Measurements from ENCODE around the gene MAT2B.
"Not testable (repeated sequence)": the region's sequence is repeated elsewhere in the genome, so short reads cannot be mapped to it uniquely, and the experiment has no call there.

Gene MAT2B

DNA sequence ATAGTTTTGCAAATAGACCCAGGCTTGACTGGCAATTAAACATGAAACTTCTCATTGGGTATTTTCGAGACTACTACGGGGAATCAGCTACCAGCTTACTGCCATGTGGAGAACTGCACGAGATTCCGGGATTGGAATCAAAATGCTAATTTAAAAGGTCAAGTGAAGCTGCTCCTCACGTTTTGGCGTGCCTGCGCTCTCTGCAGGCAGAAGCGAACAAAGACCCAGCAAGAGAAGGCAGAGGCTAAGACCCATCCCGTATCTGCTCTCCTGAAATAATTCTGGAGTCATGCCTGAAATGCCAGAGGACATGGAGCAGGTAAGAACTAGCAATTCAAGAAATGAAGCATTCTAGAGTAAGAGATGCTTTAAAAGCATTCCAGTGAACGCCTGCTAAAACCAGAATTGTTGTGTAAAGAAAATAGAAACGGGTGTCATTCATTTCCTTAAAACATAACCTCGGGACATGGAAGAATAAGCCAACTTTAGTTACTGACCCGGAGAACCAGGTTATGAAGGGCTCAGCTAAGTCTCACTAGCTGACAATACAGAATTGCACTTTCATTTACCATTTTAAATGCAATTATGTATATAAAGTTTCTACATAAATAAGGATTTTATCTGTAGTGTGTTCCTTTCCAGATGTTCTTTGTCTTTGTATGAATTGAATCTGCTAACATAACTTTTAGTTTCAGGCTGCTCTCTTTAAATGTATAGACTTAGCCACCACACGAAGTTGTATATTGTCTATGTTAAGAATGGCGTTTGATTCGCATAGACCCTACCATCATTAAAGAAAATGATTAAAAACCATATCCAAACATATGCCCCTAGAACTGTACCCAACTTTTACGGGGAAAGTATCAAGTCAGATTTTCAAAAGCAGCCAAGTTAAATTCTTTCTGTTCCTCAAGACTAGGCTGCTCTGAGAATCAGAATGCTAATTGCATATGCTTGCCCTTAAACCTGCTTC lies 2.0 kb upstream of the MAT2B start:
- peak; percentile 4 for DNase-seq (ENCODE audit: low read depth)

GRCh38 chr5:163504079-163504931 lies 1.1 kb upstream of the MAT2B start:
- peak; percentile 17 for DNase-seq (ENCODE audit: low read depth)

DNA sequence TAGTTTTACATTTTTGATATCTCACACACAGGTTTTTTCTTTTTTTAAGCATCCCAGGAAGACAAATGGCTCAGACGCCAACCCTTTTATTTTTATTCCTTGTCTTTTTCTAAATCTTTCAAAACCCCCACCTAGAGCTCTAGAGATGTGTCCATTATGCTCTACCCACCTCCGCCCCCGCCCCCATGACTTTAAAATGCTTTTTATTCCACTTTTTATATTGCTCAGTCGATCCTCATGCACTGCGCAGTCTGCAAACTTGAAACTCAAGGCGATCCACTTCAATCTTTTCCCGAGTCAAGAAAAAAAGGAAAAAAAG lies 411 bp upstream of the MAT2B start:
- no peak for DNase-seq (ENCODE audit: low read depth)

DNA sequence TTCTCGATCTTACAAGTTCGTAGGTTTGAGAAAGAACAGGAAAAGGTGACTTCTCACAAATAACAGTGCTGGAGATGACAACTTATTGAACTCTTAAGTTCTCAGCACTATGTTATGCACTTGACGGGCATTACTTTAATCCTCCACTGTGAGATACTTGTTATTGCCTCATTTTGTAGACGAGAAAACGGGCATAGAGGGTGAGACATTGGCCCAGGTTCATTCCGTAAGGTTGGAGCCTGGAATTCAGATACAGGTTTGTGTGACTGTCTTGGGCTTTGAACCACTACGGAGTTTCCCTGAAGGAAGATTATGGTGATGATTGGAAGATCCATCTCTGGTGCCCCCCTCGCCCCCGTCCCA lies 657 bp downstream of the MAT2B start:
- peak; percentile 1 for DNase-seq (ENCODE audit: low read depth)

DNA sequence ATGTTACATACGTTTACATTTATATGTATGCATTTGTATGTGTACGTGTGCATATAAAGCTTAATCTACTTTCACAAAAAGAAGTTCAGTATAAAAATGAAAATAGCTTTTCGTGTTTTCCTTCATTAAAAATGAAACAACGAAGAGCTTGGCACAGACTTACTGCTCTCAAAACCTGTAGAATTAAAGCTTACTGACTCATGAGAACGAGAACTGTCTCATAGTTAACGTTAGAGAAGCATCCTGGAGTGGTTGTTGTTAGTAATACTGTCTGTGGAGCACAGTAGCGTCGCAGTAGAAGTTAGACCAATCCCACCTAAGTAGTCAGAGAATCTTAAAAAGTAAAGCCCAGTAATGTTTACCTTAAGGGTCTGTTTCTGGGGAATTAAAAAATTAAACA lies 1.3 kb downstream of the MAT2B start:
- DNase-seq (ENCODE audit: low read depth): no peak

GRCh38 chr5:163508753-163509152 lies 3.3 kb downstream of the MAT2B start:
- no peak for DNase-seq (ENCODE audit: low read depth)

- DNase-seq (ENCODE audit: low read depth): no peak
These were observed 4.0 kb downstream of the MAT2B start for GRCh38 chr5:163509291-163509951.

- no peak for DNase-seq (ENCODE audit: low read depth)
These were observed 7.1 kb downstream of the MAT2B start for GRCh38 chr5:163512526-163512925.

GRCh38 chr5:163525096-163525495 lies 19.7 kb downstream of the MAT2B start:
- DNase-seq (ENCODE audit: low read depth): no peak

- DNase-seq (ENCODE audit: low read depth): no peak
These were observed 24.3 kb downstream of the MAT2B start for GRCh38 chr5:163529698-163530097.

DNA sequence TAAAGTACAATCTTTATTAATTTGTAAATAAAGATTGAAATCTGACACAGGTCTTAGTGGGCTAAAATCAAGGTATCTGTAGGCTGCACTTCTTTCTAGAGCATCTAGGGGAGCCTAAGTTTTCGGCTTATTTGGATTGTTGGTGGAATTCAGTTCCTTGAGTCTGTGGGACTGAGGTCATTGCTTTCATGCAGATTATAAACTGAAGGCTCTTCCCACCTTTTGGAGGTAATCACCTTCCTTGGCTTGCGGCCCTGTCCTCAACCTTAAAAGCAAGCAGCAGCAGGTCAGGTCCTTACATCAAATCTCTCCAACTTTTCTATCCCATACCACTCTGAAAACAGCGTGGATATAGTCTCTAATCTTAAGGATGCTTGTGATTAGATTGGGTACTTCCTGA lies 25.9 kb downstream of the MAT2B start:
- DNase-seq (ENCODE audit: low read depth): no peak

DNA sequence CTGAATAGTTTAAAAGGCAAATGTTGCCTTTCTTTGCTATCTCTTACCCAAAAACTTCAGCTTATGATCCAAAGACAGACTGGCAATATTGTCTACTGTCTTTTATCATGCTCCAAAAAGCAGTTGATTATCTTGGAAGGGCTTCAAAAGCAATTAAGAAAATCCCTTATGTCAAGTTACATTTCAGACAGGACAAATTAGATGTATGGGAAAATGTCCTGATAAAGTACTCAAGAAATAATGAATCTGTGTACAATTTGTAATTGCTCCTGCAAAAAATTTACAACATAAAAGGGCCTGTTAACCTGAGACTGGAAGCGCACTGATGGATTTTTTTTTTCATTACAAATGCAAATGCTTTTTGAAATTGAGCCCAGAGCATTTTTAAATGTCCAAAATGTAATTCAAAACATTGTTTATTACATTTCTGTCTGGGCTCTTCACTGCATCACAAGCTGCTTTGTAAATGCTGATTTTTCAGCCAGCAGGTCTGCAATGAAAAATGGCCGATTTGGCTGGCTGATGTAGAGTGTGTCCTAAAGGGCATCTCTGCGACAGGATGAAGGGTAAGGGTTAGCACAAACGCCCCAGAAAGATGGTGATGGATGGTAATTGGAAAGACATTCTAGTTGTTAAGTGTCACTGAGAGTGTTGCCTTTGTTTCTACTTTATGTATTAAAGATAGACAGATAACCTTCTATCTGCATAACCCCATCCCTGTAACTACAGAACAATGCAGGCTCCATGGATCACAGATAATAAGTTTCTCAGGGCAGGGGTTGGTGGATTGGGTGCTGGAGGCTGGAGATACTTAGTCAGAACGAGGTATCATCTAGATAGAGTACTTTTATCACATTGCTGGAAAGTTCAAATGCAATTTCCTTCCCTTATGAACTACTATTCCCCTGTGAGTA lies 27.0 kb downstream of the MAT2B start:
- DNase-seq (ENCODE audit: low read depth): no peak

- no peak for DNase-seq (ENCODE audit: low read depth)
These were observed 27.8 kb downstream of the MAT2B start for GRCh38 chr5:163533223-163533622.

DNA sequence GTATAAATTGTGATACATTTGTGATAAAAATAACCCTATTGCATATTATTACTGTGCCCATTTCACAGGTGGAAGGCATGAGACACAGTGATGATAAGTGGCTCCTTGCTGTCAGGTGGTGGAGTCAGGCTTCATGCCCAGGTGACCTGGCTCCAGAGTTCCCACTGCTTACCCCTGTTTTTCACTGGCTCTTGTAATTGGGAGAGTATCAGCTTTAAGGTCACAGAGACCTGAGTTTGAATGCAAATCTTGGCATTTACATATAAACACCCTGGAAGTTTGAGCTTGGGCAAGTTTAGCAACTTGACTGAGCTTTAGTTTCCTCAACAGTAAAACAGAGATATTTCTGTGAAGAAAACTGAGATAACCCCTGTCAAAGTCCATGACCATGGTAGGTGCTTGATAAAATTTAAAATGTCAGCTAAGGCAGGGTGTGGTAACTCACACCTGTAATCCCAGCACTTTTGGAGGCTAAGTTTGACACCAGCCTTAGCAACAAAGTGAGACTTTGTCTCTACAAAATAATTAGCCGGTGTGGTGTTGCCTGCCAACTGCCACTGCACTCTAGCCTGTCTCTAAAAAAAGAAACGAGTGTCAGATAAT lies 29.2 kb downstream of the MAT2B start:
- no peak for DNase-seq (ENCODE audit: low read depth)

GRCh38 chr5:163535290-163535689 lies 29.9 kb downstream of the MAT2B start:
- DNase-seq (ENCODE audit: low read depth): no peak

- DNase-seq (ENCODE audit: low read depth): not testable (repeated sequence)
These were observed 31.0 kb downstream of the MAT2B start for GRCh38 chr5:163536442-163536841.

- no peak for DNase-seq (ENCODE audit: low read depth)
These were observed 35.3 kb downstream of the MAT2B start for GRCh38 chr5:163540696-163541095.

DNA sequence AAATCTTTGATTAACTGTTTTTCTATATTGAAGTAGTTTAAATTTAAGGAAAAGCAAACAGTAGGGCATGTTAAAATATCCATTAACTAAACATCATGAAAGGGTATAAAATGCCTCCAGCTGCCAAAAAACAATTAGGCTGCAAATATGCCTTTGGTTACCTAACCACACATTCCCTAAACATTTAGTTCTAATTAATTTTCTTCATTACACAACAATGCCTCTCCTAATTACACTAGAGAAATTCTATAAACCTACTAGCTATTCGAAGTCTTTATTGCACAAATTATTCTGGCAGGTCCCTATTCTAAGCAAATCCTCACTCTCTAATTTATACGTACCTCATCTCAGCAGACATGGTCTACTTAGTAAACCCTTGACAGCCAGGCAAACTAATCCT lies 37.4 kb downstream of the MAT2B start:
- no peak for DNase-seq (ENCODE audit: low read depth)

- no peak for DNase-seq (ENCODE audit: low read depth)
These were observed 38.6 kb downstream of the MAT2B start for GRCh38 chr5:163544041-163544440.

DNA sequence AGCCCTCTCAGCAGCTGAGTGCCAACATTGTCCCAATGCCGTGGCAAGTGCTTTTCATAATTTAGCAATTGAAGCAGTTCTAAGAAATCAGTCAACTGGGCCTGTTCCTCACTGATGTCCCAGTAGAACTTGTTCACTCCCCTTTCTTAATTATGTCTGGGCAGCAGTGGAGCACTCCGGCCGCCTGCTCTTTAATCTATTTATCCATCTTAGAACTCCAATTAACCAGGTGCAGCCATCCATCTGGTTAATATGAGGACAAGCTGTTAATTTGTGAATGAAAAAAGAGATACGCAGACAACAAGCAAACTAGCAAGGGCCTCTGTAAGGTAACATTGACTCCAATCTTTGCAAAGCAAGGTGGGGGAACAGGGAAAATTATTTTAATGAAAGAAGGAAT lies 39.4 kb downstream of the MAT2B start:
- DNase-seq (ENCODE audit: low read depth): no peak

GRCh38 chr5:163548649-163549048 lies 43.2 kb downstream of the MAT2B start:
- DNase-seq (ENCODE audit: low read depth): no peak
